Lung (tissue), 12 donors: ENCODE data around the gene NFIA. TPM values are rescaled to one million over a fixed set of nuclear protein-coding genes. Genes with fewer than 3 reads are reported as not detected.

Experiments used
- ATAC-seq: fragments of 200-7000 bp; cut with Tn5 transposase; one replicate; pipeline ENCODE4 v1.9.1; 2020; ENCODE audit warnings: moderate number of reproducible peaks; ENCODE audit not compliant: insufficient read depth, low FRiP score
- DNase-seq, 3 donors: peaks; one replicate each; pipeline ENCODE4 v3.0.0-alpha.2; 2013 to 2017
- H3K27ac ChIP-seq, 2 donors: one replicate each; pipeline ENCODE4 v1.5.1; 2013; ENCODE audit warnings: mild to moderate bottlenecking in 2 of 2, moderate library complexity in 2 of 2, control low read depth in 1 of 2, inconsistent platforms in 1 of 2, low read depth in 1 of 2, low read length in 1 of 2
- H3K27me3 ChIP-seq, 3 donors: one replicate each; pipeline ENCODE4 v1.5.1; 2013; ENCODE audit warnings: low read length in 2 of 3; ENCODE audit not compliant: control insufficient read depth in 3 of 3, insufficient read depth in 3 of 3
- H3K36me3 ChIP-seq, 4 donors: one replicate each; pipeline ENCODE4 v1.5.1; 2013; ENCODE audit warnings: low read length in 4 of 4, mild to moderate bottlenecking in 1 of 4, moderate library complexity in 1 of 4; ENCODE audit not compliant: control insufficient read depth in 4 of 4, insufficient read depth in 4 of 4
- H3K4me1 ChIP-seq, 5 donors: one replicate each; pipeline ENCODE4 v1.5.1; 2013; ENCODE audit warnings: low read length in 5 of 5, mild to moderate bottlenecking in 2 of 5, moderate library complexity in 1 of 5; ENCODE audit not compliant: control insufficient read depth in 5 of 5, insufficient read depth in 5 of 5
- H3K4me3 ChIP-seq: one replicate; pipeline ENCODE4 v1.5.1; 2013; ENCODE audit warnings: mild to moderate bottlenecking, control low read depth, moderate library complexity
- H3K9ac ChIP-seq, 2 donors: one replicate each; pipeline ENCODE4 v1.5.1; 2013; ENCODE audit warnings: low read length in 2 of 2, control low read depth in 1 of 2; ENCODE audit not compliant: insufficient read depth in 1 of 2
- H3K9me3 ChIP-seq, 4 donors: one replicate each; pipeline ENCODE4 v1.5.1; 2013; ENCODE audit warnings: low read length in 3 of 4, mild to moderate bottlenecking in 1 of 4, moderate library complexity in 1 of 4; ENCODE audit not compliant: control insufficient read depth in 4 of 4, insufficient read depth in 3 of 4
- WGBS, 2 donors: extraction: QIAGEN DNeasy Blood & Tissue Kit; methylation state at CpG; one replicate each; pipeline ENCODE4 v1.1.7; 2013; 5-methylcytosine and 5-hydroxymethylcytosine counted together
- polyA plus RNA-seq, 2 donors: library from polyadenylated mRNA; stranded (reverse); fragments of 200-250 nt; gene quantifications; one replicate each; pipeline ENCODE4 v1.2.1, GENCODE V29; 2013
- total RNA-seq, 2 donors: library from RNA; depleted of rRNA in 1 of 2; stranded (reverse); fragments of >200 nt in 1 of 2; gene quantifications; one replicate each; pipeline ENCODE4 v1.2.1, GENCODE V29; 2014 to 2021
- TF ChIP-seq, protein P1 (sequence below): IDR thresholded peaks from 2 replicates; pipeline ENCODE4 v1.5.1; 2012; ENCODE audit warnings: mild to moderate bottlenecking; ENCODE audit errors: control extremely low read depth, extremely low read depth
- donor health status: control.
- donor health status: control.
- donor health status: Bipolar disorder and iron deficiency.
- donor health status: healthy.
- donor health status: DM: yes; HTN: yes; CAD: no.

The NFIA gene
- total and polyA plus RNA-seq, 4 donors, result 3.0 to 63.4 (median 34.2) TPM

DNA sequence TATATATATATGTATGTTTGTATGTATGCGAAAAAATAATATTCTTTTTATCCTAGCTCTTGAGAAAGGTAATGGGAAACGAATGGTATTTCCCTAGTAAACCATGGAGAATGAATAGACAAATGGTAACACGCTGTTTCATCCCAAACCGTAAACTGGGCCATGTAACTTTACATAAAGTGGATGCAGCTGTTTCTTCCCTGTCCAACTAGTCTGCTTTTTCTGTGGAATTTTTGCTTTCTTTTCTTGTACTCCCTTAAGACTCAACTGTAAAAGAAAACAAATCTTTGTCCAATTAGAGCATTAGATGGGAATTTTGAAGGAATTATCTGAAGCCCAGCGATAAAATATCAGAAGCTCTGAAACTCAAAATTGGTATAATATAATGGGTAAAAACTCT is 198.1 kb downstream of the NFIA start:
- H3K36me3 ChIP-seq, result no peaks in the 10 kb centered on the region
- no peaks in the 10 kb centered on the region for H3K9me3 ChIP-seq
- no peak overlapping the region for H3K27ac ChIP-seq
- ATAC-seq, result no peak
- H3K27me3 ChIP-seq, result no peaks in the 10 kb centered on the region
- TF ChIP-seq, protein P1, sequence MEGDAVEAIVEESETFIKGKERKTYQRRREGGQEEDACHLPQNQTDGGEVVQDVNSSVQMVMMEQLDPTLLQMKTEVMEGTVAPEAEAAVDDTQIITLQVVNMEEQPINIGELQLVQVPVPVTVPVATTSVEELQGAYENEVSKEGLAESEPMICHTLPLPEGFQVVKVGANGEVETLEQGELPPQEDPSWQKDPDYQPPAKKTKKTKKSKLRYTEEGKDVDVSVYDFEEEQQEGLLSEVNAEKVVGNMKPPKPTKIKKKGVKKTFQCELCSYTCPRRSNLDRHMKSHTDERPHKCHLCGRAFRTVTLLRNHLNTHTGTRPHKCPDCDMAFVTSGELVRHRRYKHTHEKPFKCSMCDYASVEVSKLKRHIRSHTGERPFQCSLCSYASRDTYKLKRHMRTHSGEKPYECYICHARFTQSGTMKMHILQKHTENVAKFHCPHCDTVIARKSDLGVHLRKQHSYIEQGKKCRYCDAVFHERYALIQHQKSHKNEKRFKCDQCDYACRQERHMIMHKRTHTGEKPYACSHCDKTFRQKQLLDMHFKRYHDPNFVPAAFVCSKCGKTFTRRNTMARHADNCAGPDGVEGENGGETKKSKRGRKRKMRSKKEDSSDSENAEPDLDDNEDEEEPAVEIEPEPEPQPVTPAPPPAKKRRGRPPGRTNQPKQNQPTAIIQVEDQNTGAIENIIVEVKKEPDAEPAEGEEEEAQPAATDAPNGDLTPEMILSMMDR, result no peak
- no peak overlapping the region for H3K4me3 ChIP-seq
- H3K4me1 ChIP-seq, result peaks cover 0 to 42% (median 11%) of the 10 kb centered on the region in 5 donors
- DNase-seq, result no peak
- H3K9ac ChIP-seq, result no peak overlapping the region
- 94% methylated on average over 5 of the region's 5 CpGs for WGBS, 2 donors

DNA sequence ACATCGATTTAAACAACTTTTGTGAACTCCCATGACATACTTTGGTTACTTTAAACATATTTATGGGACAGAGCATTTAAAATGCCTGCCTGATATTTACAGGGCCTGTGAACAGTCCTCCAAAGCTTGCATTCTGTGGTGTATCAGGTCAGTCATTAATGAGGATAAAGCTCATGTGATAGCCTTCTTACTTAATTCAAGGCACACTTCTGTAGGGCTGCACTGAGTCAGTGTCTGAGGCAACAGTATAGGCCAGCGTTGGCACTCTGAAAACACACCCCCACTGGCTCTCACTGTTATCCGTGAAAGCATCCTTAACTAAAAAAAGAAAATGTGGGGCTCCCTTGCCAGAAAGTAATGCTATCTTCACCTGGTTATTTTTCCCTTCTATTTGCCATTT is 200.0 kb downstream of the NFIA start:
- DNase-seq (no peak), ATAC-seq (no peak)
- no peak overlapping the region for H3K9ac ChIP-seq
- no peaks in the 10 kb centered on the region for H3K27me3 ChIP-seq
- no peak overlapping the region for H3K4me3 ChIP-seq
- WGBS, 2 donors, result 88 to 93% methylated on average over 3 of the region's 3 CpGs
- H3K36me3 ChIP-seq, result no peaks in the 10 kb centered on the region
- no peaks in the 10 kb centered on the region for H3K9me3 ChIP-seq
- H3K4me1 ChIP-seq, result peaks cover 0 to 31% (median 5%) of the 10 kb centered on the region in 5 donors
- TF ChIP-seq, protein P1, result no peak
- H3K27ac ChIP-seq, result no peak overlapping the region

DNA sequence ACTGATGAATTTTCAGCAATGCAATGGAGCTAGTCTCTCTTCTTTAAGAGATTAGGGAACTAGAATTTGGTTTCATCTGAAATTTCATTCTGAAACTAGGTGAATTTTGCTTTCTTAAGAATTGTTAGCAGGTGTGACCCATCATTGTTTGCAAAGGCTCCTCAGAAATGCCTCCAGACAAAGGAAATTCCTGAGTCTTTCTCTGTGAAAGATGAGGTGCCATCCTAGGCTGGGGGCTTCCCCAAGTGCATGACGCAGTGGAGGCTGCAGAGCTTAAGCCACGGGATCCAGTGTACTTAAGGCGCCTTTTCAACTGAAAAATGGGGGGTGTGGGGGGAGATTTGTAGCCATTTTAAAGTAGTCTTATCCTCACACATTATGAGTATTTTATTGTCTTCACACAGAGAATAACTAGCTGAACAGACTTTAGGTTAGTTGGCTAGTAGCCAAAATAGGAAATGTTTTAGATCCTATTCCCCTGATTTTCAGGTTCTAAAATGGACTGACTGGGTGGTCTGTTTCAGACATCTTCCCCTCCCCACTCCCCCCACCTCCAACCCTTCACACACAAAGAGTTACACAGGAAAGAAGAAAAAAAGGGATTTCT is 202.0 kb downstream of the NFIA start:
- TF ChIP-seq, protein P1, result no peak
- H3K36me3 ChIP-seq, result no peaks in the 10 kb centered on the region
- ATAC-seq, result no peak
- H3K4me3 ChIP-seq, result no peak overlapping the region
- no peak overlapping the region for H3K9ac ChIP-seq
- H3K27ac ChIP-seq, result no peak overlapping the region
- no peaks in the 10 kb centered on the region for H3K27me3 ChIP-seq
- H3K4me1 ChIP-seq, result peaks cover 0 to 27% (median 6%) of the 10 kb centered on the region in 5 donors
- 82 to 93% methylated on average over 3 of the region's 3 CpGs for WGBS, 2 donors
- peak; percentile 45 to 59 (median 58) for DNase-seq
- H3K9me3 ChIP-seq, result no peaks in the 10 kb centered on the region

DNA sequence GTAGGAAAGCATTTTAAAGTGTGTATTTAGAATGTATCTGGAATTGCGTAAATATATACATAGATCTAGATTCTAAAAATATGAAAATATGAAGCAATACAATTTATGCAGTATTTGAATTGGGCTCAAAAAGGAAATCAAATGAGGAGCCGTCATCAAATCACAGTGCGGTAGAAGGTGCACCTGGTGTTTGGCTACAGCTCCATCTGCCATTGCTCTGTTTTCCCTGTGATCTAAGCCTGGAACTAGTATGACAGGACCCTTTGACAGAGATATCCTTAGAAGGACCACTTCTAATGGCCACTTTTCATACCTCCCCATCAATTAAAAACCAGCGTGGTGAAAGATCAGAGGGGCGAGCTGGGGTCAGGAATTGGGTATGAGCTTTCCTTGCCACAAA is 202.6 kb downstream of the NFIA start:
- no peaks in the 10 kb centered on the region for H3K27me3 ChIP-seq
- no peak overlapping the region for H3K27ac ChIP-seq
- H3K9me3 ChIP-seq, result no peaks in the 10 kb centered on the region
- 76 to 84% methylated on average over 5 of the region's 5 CpGs for WGBS, 2 donors
- no peak overlapping the region for H3K9ac ChIP-seq
- no peak for DNase-seq
- no peak overlapping the region for H3K4me3 ChIP-seq
- H3K4me1 ChIP-seq, result peaks cover 0 to 29% (median 6%) of the 10 kb centered on the region in 5 donors
- TF ChIP-seq, protein P1, result no peak
- H3K36me3 ChIP-seq, result no peaks in the 10 kb centered on the region
- no peak for ATAC-seq
